Lower lobe of right lung (tissue), 2 donors: ENCODE measurements around the gene HYLS1. TPM values are rescaled to one million over a fixed set of nuclear protein-coding genes. Genes with fewer than 3 reads are reported as not detected.

ENCODE experiments used
- ATAC-seq, 2 donors: fragments of 200-7000 bp; cut with Tn5 transposase; one replicate each; pipeline ENCODE4 v1.9.1; 2020 to 2022; ENCODE audit warnings: mild to moderate bottlenecking in 2 of 2, moderate library complexity in 2 of 2
- DNase-seq: peaks from one replicate; pipeline ENCODE4 v3.0.0-alpha.2; 2020
- H3K27ac ChIP-seq: fragments of 200-600 bp; one replicate; pipeline ENCODE4 v1.8.0; 2022
- H3K27me3 ChIP-seq: fragments of 200-600 bp; one replicate; pipeline ENCODE4 v1.8.0; 2022; ENCODE audit warnings: low read depth
- H3K36me3 ChIP-seq: fragments of 200-600 bp; one replicate; pipeline ENCODE4 v1.8.0; 2022; ENCODE audit warnings: mild to moderate bottlenecking
- H3K4me1 ChIP-seq: fragments of 200-600 bp; one replicate; pipeline ENCODE4 v1.8.0; 2022
- H3K4me3 ChIP-seq: fragments of 200-600 bp; one replicate; pipeline ENCODE4 v1.8.0; 2022; ENCODE audit warnings: mild to moderate bottlenecking
- H3K9me3 ChIP-seq: fragments of 200-600 bp; one replicate; pipeline ENCODE4 v1.8.0; 2022
- intact Hi-C: fragments of 100-400 bp; cut with DNase I; formaldehyde crosslinking; loops from one replicate; pipeline ENCODE4 v1.11.0; 2022
- total RNA-seq: library from RNA; stranded (reverse); fragmentation: NEBNext Ultra II Directional; extraction: Animal tissue kit (Norgen Biotek cat#: 25700); gene quantifications from one replicate; pipeline ENCODE4 v1.2.1, GENCODE V29; 2021
- TF ChIP-seq, protein P1 (sequence below): fragments of 200-600 bp; IDR thresholded peaks from one replicate; pipeline ENCODE4 v1.8.0; 2022; ENCODE audit warnings: antibody characterized with exemption, mild to moderate bottlenecking
- donor health status: DM: no; HTN: yes; CAD: no; lungs with severe emphysema.

HYLS1 gene
- total RNA-seq, 1 donor from 2014 or later = 4.5 TPM

DNA sequence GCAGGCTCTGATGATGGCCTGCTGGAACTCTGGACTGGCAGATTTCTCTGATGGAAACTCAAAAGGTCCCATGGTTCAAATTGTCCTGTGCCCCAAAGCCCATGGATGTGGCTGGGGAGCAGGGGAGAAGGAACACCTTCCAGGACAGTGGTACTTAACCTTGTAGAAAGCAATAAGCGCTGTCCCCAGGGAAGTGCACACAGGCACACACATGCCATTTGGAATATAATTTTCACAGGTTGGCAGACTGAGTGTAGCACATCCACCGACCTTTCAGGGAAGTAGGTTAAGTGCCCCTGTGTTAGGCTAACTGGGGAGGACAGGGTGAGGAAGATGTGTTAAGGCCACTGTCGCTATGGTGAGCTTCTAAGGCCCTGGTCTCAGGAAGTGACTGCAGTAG, 34.7 kb downstream of the HYLS1 start:
- Histone ChIP-seq H3K36me3 (no peaks in the 10 kb centered on the region), H3K27me3 (peaks cover 4% of the 10 kb centered on the region), H3K9me3 (no peaks in the 10 kb centered on the region), H3K4me1 (no peaks in the 10 kb centered on the region), H3K4me3 (no peak overlapping the region), H3K27ac (no peak overlapping the region)
- no peak for ATAC-seq
- intact Hi-C loops = no loop called here
- TF ChIP-seq, protein P1, sequence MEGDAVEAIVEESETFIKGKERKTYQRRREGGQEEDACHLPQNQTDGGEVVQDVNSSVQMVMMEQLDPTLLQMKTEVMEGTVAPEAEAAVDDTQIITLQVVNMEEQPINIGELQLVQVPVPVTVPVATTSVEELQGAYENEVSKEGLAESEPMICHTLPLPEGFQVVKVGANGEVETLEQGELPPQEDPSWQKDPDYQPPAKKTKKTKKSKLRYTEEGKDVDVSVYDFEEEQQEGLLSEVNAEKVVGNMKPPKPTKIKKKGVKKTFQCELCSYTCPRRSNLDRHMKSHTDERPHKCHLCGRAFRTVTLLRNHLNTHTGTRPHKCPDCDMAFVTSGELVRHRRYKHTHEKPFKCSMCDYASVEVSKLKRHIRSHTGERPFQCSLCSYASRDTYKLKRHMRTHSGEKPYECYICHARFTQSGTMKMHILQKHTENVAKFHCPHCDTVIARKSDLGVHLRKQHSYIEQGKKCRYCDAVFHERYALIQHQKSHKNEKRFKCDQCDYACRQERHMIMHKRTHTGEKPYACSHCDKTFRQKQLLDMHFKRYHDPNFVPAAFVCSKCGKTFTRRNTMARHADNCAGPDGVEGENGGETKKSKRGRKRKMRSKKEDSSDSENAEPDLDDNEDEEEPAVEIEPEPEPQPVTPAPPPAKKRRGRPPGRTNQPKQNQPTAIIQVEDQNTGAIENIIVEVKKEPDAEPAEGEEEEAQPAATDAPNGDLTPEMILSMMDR = no peak
- no peak for DNase-seq

DNA sequence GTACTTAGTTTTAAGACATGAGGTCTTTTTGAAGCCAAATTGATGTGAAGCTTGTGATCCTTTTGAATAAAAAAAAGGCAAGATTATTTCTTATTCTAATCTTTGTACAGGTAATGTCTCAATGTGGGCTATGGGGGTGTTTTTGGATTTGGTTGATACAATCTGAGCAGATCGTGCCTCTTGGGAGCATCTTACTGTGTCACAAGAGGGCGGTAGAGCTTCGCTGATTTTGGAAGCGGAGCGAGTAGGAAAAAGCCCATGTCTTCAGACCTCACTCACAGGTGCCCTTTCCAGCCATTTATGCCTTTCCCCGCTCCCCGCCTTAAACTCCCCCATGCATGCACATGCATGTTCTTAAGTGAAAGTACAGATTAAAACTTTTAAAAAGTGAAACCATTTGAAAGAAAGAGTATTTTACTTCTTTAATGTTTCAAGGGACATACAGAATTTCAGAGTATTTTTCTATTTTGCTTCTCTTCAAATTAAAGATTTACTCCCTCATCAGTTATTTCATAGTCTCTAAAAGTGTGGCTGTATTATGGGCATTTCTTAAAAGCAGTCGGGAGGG, 35.6 kb downstream of the HYLS1 start:
- ATAC-seq = peak; percentile 79 to 89
- intact Hi-C loops = no loop called here
- DNase-seq = no peak

DNA sequence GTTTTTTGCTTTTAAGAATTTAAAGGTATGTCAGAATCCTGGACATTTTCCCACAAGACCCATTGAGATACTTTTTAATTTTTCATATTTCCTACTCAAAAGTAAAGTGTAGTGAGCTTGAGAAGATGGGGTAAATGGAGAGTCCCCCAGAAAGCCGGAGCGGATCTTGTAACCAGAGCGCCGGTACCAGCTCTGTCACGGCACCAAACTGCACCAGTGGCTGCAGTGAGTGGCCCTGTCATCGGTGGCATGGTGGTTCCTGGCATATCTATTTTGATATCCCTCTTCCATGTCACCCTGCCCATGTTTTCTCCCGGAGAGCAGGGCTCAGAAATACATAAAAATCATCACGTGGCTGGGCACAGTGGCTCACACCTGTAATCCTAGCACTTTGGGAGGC, 36.2 kb downstream of the HYLS1 start:
- Histone ChIP-seq H3K27me3 (peaks cover 4% of the 10 kb centered on the region), H3K4me1 (no peaks in the 10 kb centered on the region), H3K36me3 (no peaks in the 10 kb centered on the region), H3K9me3 (no peaks in the 10 kb centered on the region), H3K27ac (no peak overlapping the region), H3K4me3 (no peak overlapping the region)
- DNase-seq (no peak), ATAC-seq (no peak)
- intact Hi-C loops = no loop called here
- TF ChIP-seq, protein P1 = no peak

More for the DNA sequence above, 35.6 kb downstream of the HYLS1 start:
- Histone ChIP-seq H3K4me1 (no peaks in the 10 kb centered on the region), H3K36me3 (no peaks in the 10 kb centered on the region), H3K9me3 (no peaks in the 10 kb centered on the region), H3K4me3 (no peak overlapping the region), H3K27ac (no peak overlapping the region), H3K27me3 (peaks cover 4% of the 10 kb centered on the region)
- TF ChIP-seq, protein P1 = peak; percentile 78

DNA sequence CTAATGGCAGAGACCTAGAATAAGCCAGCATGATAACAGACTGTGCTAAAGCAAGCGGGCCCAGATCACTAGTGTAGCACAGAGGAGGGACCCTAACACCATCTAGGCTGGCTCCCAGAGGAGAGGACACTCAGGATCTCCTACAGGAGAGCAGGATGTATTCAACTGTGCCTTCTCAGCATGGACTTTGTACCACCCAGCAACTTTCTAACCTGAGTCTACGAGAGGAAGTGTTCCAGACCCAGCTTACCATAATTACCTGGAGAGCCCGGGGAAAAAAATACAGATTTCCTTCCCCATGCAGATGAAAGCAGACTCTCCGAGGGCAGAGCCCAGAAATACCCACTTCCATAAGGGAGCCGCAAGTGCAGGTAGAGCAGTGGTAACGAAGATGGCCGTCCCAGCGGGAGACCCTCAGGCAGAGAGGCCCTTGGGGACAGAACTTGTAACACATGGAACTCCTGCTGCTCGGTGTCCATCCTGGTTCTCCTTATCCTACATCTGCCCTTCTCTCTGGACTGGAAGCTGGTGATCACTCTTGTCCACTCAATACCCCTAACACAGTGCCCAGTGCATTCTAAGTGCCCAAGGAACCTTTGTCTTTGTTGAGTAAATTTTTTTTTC, 37.0 kb downstream of the HYLS1 start:
- ATAC-seq = no peak
- TF ChIP-seq, protein P1 = no peak
- Histone ChIP-seq H3K36me3 (no peaks in the 10 kb centered on the region), H3K4me3 (no peak overlapping the region), H3K9me3 (no peaks in the 10 kb centered on the region), H3K27ac (no peak overlapping the region), H3K4me1 (no peaks in the 10 kb centered on the region), H3K27me3 (peaks cover 4% of the 10 kb centered on the region)
- intact Hi-C loops = no loop called here
- DNase-seq = no peak

DNA sequence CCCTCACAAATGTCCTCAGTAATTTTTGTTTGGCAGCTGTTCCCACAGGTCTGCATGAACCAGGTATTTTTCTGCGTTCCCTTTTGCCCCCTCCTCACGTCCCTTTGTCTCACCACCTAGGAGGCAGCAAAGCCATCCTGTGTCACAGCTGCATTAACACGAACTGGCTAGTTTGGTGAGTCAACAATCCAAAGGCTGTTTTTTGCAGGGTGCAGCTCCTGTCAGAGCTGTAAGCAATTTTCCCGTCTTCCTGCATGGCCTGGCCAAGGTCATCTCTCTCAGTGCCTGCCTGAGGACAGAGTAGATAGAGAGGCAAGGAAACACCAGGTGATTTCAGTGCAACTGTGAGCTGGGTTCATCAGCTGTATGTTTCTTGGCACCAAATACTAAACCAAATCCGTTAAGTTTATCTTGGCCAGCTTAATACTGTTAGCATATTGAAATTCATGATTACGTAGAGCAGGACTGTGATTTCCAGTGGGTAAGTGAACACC, 37.8 kb downstream of the HYLS1 start:
- TF ChIP-seq, protein P1 = no peak
- intact Hi-C loops = no loop called here
- no peak for ATAC-seq

More for the DNA sequence above, 37.8 kb downstream of the HYLS1 start:
- Histone ChIP-seq H3K9me3 (no peaks in the 10 kb centered on the region), H3K27me3 (no peaks in the 10 kb centered on the region), H3K4me3 (no peak overlapping the region), H3K4me1 (no peaks in the 10 kb centered on the region), H3K27ac (no peak overlapping the region), H3K36me3 (no peaks in the 10 kb centered on the region)
- DNase-seq = no peak
